ENCODE results near the gene TPP2.

DNA sequence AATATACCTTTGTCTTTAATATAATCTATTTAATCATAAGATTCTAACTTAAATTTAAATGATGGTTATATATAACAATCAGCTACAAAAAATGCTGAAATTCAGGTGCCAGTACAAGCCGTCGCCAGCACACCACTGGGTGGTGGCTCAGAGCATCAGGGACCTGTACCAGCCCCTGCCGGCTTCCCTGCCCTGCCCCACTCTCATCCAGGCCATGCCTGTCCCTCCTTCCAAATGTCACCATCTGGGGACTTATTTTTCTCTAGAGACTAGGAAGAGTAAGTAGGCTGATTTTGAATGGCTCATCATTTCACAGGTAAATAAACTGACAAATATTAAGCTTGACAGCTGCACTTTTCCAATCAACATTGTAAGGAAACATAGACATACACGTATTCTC lies 96.5 kb downstream of the TPP2 start:
- TF ChIP-seq, protein P1, sequence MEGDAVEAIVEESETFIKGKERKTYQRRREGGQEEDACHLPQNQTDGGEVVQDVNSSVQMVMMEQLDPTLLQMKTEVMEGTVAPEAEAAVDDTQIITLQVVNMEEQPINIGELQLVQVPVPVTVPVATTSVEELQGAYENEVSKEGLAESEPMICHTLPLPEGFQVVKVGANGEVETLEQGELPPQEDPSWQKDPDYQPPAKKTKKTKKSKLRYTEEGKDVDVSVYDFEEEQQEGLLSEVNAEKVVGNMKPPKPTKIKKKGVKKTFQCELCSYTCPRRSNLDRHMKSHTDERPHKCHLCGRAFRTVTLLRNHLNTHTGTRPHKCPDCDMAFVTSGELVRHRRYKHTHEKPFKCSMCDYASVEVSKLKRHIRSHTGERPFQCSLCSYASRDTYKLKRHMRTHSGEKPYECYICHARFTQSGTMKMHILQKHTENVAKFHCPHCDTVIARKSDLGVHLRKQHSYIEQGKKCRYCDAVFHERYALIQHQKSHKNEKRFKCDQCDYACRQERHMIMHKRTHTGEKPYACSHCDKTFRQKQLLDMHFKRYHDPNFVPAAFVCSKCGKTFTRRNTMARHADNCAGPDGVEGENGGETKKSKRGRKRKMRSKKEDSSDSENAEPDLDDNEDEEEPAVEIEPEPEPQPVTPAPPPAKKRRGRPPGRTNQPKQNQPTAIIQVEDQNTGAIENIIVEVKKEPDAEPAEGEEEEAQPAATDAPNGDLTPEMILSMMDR (IDR thresholded peaks at IDR 0.05) = no peak
- TF ChIP-seq POLR2A (IDR thresholded peaks at IDR 0.05) = no peak

All from testis (tissue), 2 donors.